AG04450 (cell line): ENCODE results near the gene SSUH2. TPM values are rescaled to one million over a fixed set of nuclear protein-coding genes. Genes with fewer than 3 reads are reported as not detected.

Experiments
- CTCF ChIA-PET: fragments of 300-600, 350-600 bp; formaldehyde crosslinking; extraction: SDS; loops from one replicate; lab custom pipeline; 2022; ENCODE audit warnings: antibody characterized with exemption, inconsistent platforms; lab: Charles Lee
- POLR2A ChIA-PET: fragments of 350-600 bp; formaldehyde crosslinking; extraction: SDS; loops from one replicate; lab custom pipeline; 2021; ENCODE audit warnings: antibody characterized with exemption, inconsistent platforms; lab: Yijun Ruan, JAX
- DNase-seq: peaks from one replicate; pipeline ENCODE4 v3.0.0-alpha.2; 2011; ENCODE audit warnings: low read depth, low spot score
- H3K27ac ChIP-seq: one replicate; pipeline ENCODE4 v1.5.1; 2012; ENCODE audit warnings: low read depth, low read length, control low read depth
- H3K27me3 ChIP-seq: one replicate; pipeline ENCODE4 v1.6.0; 2012; ENCODE audit warnings: low read length; ENCODE audit not compliant: control insufficient read depth, insufficient read depth
- H3K4me3 ChIP-seq: 2 replicates; pipeline ENCODE4 v1.5.1; 2011; ENCODE audit warnings: mild to moderate bottlenecking, low read depth, low read length, control low read depth
- H3K9me3 ChIP-seq: 2 replicates; pipeline ENCODE4 v1.5.1; 2012; ENCODE audit warnings: low read length; ENCODE audit not compliant: control insufficient read depth, insufficient read depth
- polyA plus RNA-seq: library from polyadenylated mRNA; depleted of rRNA; stranded (reverse); fragments of >200 nt; gene quantifications from 2 replicates; pipeline ENCODE4 v1.2.3, GENCODE V29; 2011
- TF ChIP-seq, protein P1 (sequence below): IDR thresholded peaks from 2 replicates; pipeline ENCODE4 v1.5.1; 2011; ENCODE audit warnings: low read depth, low read length, control low read depth, inconsistent platforms

Gene SSUH2
- polyA plus RNA-seq, 1 experiment: 0.09 TPM

GRCh38 chr3:8624612-8625011 is 20.0 kb downstream of the SSUH2 start:
- TF ChIP-seq, protein P1, sequence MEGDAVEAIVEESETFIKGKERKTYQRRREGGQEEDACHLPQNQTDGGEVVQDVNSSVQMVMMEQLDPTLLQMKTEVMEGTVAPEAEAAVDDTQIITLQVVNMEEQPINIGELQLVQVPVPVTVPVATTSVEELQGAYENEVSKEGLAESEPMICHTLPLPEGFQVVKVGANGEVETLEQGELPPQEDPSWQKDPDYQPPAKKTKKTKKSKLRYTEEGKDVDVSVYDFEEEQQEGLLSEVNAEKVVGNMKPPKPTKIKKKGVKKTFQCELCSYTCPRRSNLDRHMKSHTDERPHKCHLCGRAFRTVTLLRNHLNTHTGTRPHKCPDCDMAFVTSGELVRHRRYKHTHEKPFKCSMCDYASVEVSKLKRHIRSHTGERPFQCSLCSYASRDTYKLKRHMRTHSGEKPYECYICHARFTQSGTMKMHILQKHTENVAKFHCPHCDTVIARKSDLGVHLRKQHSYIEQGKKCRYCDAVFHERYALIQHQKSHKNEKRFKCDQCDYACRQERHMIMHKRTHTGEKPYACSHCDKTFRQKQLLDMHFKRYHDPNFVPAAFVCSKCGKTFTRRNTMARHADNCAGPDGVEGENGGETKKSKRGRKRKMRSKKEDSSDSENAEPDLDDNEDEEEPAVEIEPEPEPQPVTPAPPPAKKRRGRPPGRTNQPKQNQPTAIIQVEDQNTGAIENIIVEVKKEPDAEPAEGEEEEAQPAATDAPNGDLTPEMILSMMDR: no peak
- DNase-seq: no peak
- Histone ChIP-seq H3K27ac (no peak overlapping the region), H3K4me3 (no peak overlapping the region), H3K27me3 (no peaks in the 10 kb centered on the region), H3K9me3 (peaks cover 4% of the 10 kb centered on the region)
- ChIA-PET CTCF (interaction anchor here (0.6 to 10.6 kb wide), 8 partner anchors 17 to 708 kb away, joined by 3 to 159 read pairs (median 4); no protein-coding TSS in a partner anchor), POLR2A (no interaction called here)

- TF ChIP-seq, protein P1: no peak
- POLR2A ChIA-PET: no interaction called here
- no peaks in the 10 kb centered on the region for H3K27me3 ChIP-seq
- peaks cover 4% of the 10 kb centered on the region; the same call in 1 of the 2 replicates for H3K9me3 ChIP-seq
- H3K4me3 ChIP-seq: no peak overlapping the region
- H3K27ac ChIP-seq: no peak overlapping the region
- DNase-seq: no peak
- CTCF ChIA-PET: interaction anchor here (1.0 to 10.6 kb wide), 2 partner anchors 40 to 180 kb away, joined by 4 to 159 read pairs; no protein-coding TSS in a partner anchor
Observed at GRCh38 chr3:8623741-8624140, 20.9 kb downstream of the SSUH2 start.

- H3K27ac ChIP-seq: no peak overlapping the region
- peak; percentile 36 for DNase-seq
- peaks cover 4% of the 10 kb centered on the region for H3K9me3 ChIP-seq
- POLR2A ChIA-PET: interaction anchor here (1.4 to 1.6 kb wide), 2 partner anchors 122 to 179 kb away, joined by 8 to 22 read pairs; partner anchors contain the start of gene LMCD1
- no peak overlapping the region for H3K4me3 ChIP-seq
- TF ChIP-seq, protein P1: peak; percentile 94
- no peaks in the 10 kb centered on the region for H3K27me3 ChIP-seq
- CTCF ChIA-PET: interaction anchor here (0.6 to 10.6 kb wide), 23 partner anchors 7 to 383 kb away, joined by 3 to 159 read pairs (median 5); partner anchors contain the start of gene LMCD1
Observed at GRCh38 chr3:8622873-8623691, 21.5 kb downstream of the SSUH2 start.

DNA sequence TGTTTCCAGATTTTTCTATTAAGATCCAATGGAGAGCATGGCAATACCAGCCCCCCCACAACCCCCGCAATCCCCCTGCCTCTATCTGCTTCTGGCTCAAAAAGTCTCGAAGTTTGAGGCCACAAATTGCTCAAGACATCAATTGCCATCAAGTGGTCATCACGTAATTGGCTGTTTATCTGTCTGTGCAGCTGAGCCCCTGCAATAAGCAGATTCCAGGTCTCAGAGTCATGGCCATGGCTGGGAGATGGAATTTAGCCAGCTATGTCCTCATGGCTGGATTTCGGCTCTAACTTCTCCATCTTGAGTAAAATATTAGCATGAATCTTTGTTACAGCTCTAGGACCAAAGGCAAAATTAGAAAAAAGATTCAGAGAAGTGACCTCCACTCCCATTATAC is 22.7 kb downstream of the SSUH2 start:
- peak; percentile 89 for DNase-seq
- Histone ChIP-seq H3K4me3 (no peak overlapping the region), H3K9me3 (peaks cover 4% of the 10 kb centered on the region), H3K27ac (peak overlapping the region; percentile 79), H3K27me3 (no peaks in the 10 kb centered on the region)
- CTCF ChIA-PET: interaction anchor here (0.7 to 10.6 kb wide), 30 partner anchors 9 to 382 kb away, joined by 3 to 159 read pairs (median 4); partner anchors contain the start of gene LMCD1
- POLR2A ChIA-PET: interaction anchor here (1.1 to 1.6 kb wide), 3 partner anchors 45 to 178 kb away, joined by 8 to 22 read pairs (median 9); partner anchors contain the start of gene LMCD1
- TF ChIP-seq, protein P1: no peak

DNA sequence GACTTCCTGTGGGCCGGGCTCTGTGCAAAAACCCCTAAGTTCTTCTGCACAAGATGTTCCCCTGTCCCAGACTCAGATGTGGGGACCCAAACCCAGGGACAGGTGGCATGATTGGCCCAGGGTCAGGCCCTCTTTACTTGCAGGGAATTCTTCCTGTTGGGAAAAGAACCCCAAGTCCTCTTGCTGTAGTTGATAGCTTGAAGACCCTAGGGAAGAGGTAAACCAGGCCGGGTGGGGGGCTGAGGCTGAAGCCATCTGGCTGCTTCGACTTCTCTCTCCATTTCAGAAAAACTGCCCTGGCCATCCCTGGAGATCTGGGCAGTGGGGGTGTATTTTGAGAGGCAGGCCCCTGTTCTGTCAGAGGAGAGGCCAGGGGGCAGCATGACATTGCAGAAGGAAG is 23.5 kb downstream of the SSUH2 start:
- Histone ChIP-seq H3K4me3 (no peak overlapping the region), H3K27me3 (no peaks in the 10 kb centered on the region), H3K27ac (no peak overlapping the region), H3K9me3 (peaks cover 4% of the 10 kb centered on the region)
- ChIA-PET POLR2A (interaction anchor here (1.0 kb wide), 1 partner anchor 44 kb away, joined by 3 read pairs; no protein-coding TSS in a partner anchor), CTCF (interaction anchor here (0.6 to 10.6 kb wide), 5 partner anchors 9 to 203 kb away, joined by 3 to 159 read pairs (median 6); no protein-coding TSS in a partner anchor)
- no peak for DNase-seq
- TF ChIP-seq, protein P1: no peak
